WTC11 (cell line): ENCODE results near the gene MORN1. TPM values are rescaled to one million over a fixed set of nuclear protein-coding genes. Genes with fewer than 3 reads are reported as not detected.
A peak's percentile ranks its signal among the peaks of the same experiment; 100 is the strongest.

Experiments used
- ATAC-seq: fragments of 200-7000 bp; cut with Tn5 transposase; 2 replicates; pipeline ENCODE4 v1.10.0; 2021; ENCODE audit warnings: mild to moderate bottlenecking, moderate library complexity
- CTCF ChIA-PET: fragments of 300-600 bp; sonication (Branson Sonifier 250); formaldehyde crosslinking; loops from one replicate; lab custom pipeline; 2021; ENCODE audit warnings: antibody characterized with exemption; lab: Charles Lee
- POLR2A ChIA-PET: fragments of 350-600 bp; sonication (Branson Sonifier 250); formaldehyde crosslinking; loops from one replicate; lab custom pipeline; 2021; ENCODE audit warnings: antibody characterized with exemption; lab: Charles Lee
- DNase-seq: peaks from one replicate; pipeline ENCODE4 v3.0.0; 2021; ENCODE audit warnings: low spot score
- H3K27ac Mint-ChIP-seq: 2 replicates; pipeline ENCODE4 v1.8.0; 2021; ENCODE audit warnings: mixed read lengths
- H3K27me3 Mint-ChIP-seq: 2 replicates; pipeline ENCODE4 v1.8.0; 2021; ENCODE audit warnings: low read depth, mild to moderate bottlenecking, moderate library complexity, mixed read lengths
- H3K36me3 Mint-ChIP-seq: 2 replicates; pipeline ENCODE4 v1.8.0; 2021; ENCODE audit warnings: mixed read lengths
- H3K4me1 Mint-ChIP-seq: 2 replicates; pipeline ENCODE4 v1.8.0; 2022; ENCODE audit warnings: mixed read lengths
- H3K4me3 Mint-ChIP-seq: 2 replicates; pipeline ENCODE4 v1.8.0; 2021; ENCODE audit warnings: mild to moderate bottlenecking, moderate library complexity, mixed read lengths
- H3K9me3 Mint-ChIP-seq: 2 replicates; pipeline ENCODE4 v1.8.0; 2021; ENCODE audit warnings: mixed read lengths
- ATF1 ChIP-seq: sonication (generic); formaldehyde crosslinking; IDR thresholded peaks from 2 replicates; pipeline ENCODE4 v1.8.1; 2023; ENCODE audit warnings: mild to moderate bottlenecking, moderate library complexity, missing genetic modification reagents
- ETV6 ChIP-seq: sonication (generic); formaldehyde crosslinking; IDR thresholded peaks from 2 replicates; pipeline ENCODE4 v1.8.1; 2022; ENCODE audit warnings: mild to moderate bottlenecking, missing genetic modification reagents
- NFE2L1 ChIP-seq: sonication (generic); formaldehyde crosslinking; IDR thresholded peaks from 2 replicates; pipeline ENCODE4 v1.8.1; 2023; ENCODE audit warnings: missing genetic modification reagents
- NR3C1 ChIP-seq: sonication (generic); formaldehyde crosslinking; conservative IDR thresholded peaks from 2 replicates; pipeline ENCODE4 v1.8.1; 2023; ENCODE audit warnings: low read depth, mild to moderate bottlenecking, missing genetic modification reagents
- SMAD3 ChIP-seq: sonication (generic); formaldehyde crosslinking; IDR thresholded peaks from 2 replicates; pipeline ENCODE4 v1.8.0; 2022; ENCODE audit warnings: missing genetic modification reagents, mild to moderate bottlenecking, borderline replicate concordance
- SMAD4 ChIP-seq: sonication (generic); formaldehyde crosslinking; IDR thresholded peaks from 2 replicates; pipeline ENCODE4 v1.8.0; 2022; ENCODE audit warnings: mild to moderate bottlenecking, missing genetic modification reagents
- TEAD1 ChIP-seq: sonication (generic); formaldehyde crosslinking; IDR thresholded peaks from 2 replicates; pipeline ENCODE4 v1.8.0; 2022; ENCODE audit warnings: mild to moderate bottlenecking, missing genetic modification reagents
- TP53 ChIP-seq: sonication (generic); formaldehyde crosslinking; IDR thresholded peaks from 2 replicates; pipeline ENCODE4 v1.8.1; 2023; ENCODE audit warnings: mild to moderate bottlenecking, missing genetic modification reagents
- ZBTB21 ChIP-seq: sonication (generic); formaldehyde crosslinking; IDR thresholded peaks from 2 replicates; pipeline ENCODE4 v1.8.1; 2023; ENCODE audit warnings: mild to moderate bottlenecking, missing genetic modification reagents, borderline replicate concordance
- ZNF121 ChIP-seq: sonication (generic); formaldehyde crosslinking; IDR thresholded peaks from 2 replicates; pipeline ENCODE4 v1.8.0; 2023; ENCODE audit warnings: missing genetic modification reagents
- total RNA-seq: library from RNA; stranded (reverse); gene quantifications from 3 replicates; pipeline ENCODE4 v1.2.3, GENCODE V29; 2021
- TF ChIP-seq, protein P1 (sequence below): sonication (generic); formaldehyde crosslinking; IDR thresholded peaks from 2 replicates; pipeline ENCODE4 v1.8.1; 2023; ENCODE audit warnings: mild to moderate bottlenecking, missing genetic modification reagents
- TF ChIP-seq, protein P2 (sequence below): sonication (generic); formaldehyde crosslinking; IDR thresholded peaks from 2 replicates; pipeline ENCODE4 v1.8.0; 2023; ENCODE audit warnings: missing genetic modification reagents, mild to moderate bottlenecking, borderline replicate concordance
- TF ChIP-seq, protein P3 (sequence below): sonication (generic); formaldehyde crosslinking; IDR thresholded peaks from 2 replicates; pipeline ENCODE4 v1.8.1; 2023; ENCODE audit warnings: mild to moderate bottlenecking, missing genetic modification reagents, moderate library complexity
- TF ChIP-seq, protein P4 (sequence below): sonication (generic); formaldehyde crosslinking; IDR thresholded peaks from 2 replicates; pipeline ENCODE4 v1.8.0; 2023; ENCODE audit warnings: mild to moderate bottlenecking, missing genetic modification reagents
- TF ChIP-seq, protein P5 (sequence below): sonication (generic); formaldehyde crosslinking; IDR thresholded peaks from 2 replicates; pipeline ENCODE4 v1.8.0; 2022; ENCODE audit warnings: mild to moderate bottlenecking, missing genetic modification reagents

The MORN1 gene
- total RNA-seq, 1 experiment from 2014 or later = 14.5 TPM

DNA sequence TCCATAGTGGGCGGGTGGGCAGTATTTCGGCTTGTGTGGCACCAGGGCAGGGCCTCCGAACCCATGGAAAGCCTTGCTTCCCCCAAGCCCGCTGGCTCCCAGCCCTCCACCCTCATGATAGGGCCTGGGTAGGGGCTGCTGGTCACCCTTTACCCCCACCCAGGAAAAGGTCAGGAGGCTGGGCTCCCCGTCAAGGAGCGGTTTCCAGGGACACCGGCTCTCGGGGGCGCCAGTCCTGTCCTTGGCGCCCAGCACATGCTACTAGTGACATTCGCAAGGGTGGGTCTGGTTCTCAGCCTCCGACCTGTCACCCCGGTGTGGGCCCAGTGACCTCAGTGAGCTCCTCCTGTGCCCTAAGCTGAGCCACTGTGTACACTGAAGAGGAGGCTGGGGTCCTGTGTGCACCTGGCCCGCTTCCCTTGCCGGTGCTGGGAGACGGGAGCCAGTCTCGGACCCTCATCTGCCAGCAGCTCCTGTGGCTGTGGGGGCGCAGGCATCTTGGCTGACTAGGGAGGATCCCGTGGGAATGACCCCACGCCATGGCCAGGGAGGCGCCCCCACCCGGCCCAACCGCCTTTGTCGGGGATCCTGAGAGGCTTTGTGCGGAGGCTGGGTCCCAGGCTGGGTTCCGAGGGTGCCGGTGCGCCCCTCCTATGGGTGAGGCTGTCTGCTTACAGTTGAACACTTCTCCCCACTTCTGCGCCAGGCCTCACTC, 108.6 kb downstream of the MORN1 start:
- ChIA-PET POLR2A (no interaction called here), CTCF (interaction anchor here (0.5 to 1.5 kb wide), 2 partner anchors 32 to 40 kb away, joined by 3 read pairs; no protein-coding TSS in a partner anchor)
- DNase-seq (no peak), ATAC-seq (no peak)
- peaks cover 3% of the 10 kb centered on the region for H3K36me3 Mint-ChIP-seq
- H3K4me1 Mint-ChIP-seq = peaks cover 21% of the 10 kb centered on the region
- H3K9me3 Mint-ChIP-seq = no peaks in the 10 kb centered on the region
- no peaks in the 10 kb centered on the region for H3K27me3 Mint-ChIP-seq
- H3K27ac Mint-ChIP-seq = 0 out of 2 replicates have a peak overlapping the region, but pooled peaks have one; percentile 78
- no peak for TF ChIP-seq TP53 (CRISPR knock-in tag)
- TF ChIP-seq, protein P1, sequence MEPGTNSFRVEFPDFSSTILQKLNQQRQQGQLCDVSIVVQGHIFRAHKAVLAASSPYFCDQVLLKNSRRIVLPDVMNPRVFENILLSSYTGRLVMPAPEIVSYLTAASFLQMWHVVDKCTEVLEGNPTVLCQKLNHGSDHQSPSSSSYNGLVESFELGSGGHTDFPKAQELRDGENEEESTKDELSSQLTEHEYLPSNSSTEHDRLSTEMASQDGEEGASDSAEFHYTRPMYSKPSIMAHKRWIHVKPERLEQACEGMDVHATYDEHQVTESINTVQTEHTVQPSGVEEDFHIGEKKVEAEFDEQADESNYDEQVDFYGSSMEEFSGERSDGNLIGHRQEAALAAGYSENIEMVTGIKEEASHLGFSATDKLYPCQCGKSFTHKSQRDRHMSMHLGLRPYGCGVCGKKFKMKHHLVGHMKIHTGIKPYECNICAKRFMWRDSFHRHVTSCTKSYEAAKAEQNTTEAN (CRISPR knock-in tag) = no peak
- no peak for TF ChIP-seq SMAD4 (CRISPR knock-in tag)
- H3K4me3 Mint-ChIP-seq = no peak overlapping the region

DNA sequence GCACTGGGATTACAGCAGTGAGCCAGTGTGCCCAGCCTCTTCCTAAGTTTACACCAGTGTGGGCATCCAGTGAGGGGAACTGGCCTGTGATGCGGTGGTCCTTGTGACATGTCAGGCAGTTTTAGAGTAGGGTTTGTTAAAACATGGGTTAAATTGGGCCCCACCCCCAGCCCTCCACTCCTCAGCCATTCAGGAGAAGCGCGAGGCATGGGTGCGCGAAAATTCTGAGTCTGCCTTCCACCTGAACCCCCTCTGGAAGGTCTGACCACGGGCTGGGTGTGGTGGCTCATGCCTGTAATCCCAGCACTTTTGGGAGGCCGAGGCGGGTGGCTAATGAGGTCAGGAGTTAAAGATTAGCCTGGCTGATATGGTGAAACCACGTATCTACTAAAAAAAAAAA, 111.5 kb downstream of the MORN1 start:
- TF ChIP-seq, protein P2, sequence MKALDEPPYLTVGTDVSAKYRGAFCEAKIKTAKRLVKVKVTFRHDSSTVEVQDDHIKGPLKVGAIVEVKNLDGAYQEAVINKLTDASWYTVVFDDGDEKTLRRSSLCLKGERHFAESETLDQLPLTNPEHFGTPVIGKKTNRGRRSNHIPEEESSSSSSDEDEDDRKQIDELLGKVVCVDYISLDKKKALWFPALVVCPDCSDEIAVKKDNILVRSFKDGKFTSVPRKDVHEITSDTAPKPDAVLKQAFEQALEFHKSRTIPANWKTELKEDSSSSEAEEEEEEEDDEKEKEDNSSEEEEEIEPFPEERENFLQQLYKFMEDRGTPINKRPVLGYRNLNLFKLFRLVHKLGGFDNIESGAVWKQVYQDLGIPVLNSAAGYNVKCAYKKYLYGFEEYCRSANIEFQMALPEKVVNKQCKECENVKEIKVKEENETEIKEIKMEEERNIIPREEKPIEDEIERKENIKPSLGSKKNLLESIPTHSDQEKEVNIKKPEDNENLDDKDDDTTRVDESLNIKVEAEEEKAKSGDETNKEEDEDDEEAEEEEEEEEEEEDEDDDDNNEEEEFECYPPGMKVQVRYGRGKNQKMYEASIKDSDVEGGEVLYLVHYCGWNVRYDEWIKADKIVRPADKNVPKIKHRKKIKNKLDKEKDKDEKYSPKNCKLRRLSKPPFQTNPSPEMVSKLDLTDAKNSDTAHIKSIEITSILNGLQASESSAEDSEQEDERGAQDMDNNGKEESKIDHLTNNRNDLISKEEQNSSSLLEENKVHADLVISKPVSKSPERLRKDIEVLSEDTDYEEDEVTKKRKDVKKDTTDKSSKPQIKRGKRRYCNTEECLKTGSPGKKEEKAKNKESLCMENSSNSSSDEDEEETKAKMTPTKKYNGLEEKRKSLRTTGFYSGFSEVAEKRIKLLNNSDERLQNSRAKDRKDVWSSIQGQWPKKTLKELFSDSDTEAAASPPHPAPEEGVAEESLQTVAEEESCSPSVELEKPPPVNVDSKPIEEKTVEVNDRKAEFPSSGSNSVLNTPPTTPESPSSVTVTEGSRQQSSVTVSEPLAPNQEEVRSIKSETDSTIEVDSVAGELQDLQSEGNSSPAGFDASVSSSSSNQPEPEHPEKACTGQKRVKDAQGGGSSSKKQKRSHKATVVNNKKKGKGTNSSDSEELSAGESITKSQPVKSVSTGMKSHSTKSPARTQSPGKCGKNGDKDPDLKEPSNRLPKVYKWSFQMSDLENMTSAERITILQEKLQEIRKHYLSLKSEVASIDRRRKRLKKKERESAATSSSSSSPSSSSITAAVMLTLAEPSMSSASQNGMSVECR (CRISPR knock-in tag) = no peak
- TF ChIP-seq NR3C1 = no peak
- no peak for TF ChIP-seq SMAD3 (CRISPR knock-in tag)
- TF ChIP-seq, protein P3, sequence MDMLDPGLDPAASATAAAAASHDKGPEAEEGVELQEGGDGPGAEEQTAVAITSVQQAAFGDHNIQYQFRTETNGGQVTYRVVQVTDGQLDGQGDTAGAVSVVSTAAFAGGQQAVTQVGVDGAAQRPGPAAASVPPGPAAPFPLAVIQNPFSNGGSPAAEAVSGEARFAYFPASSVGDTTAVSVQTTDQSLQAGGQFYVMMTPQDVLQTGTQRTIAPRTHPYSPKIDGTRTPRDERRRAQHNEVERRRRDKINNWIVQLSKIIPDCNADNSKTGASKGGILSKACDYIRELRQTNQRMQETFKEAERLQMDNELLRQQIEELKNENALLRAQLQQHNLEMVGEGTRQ (CRISPR knock-in tag) = no peak
- Mint-ChIP-seq H3K36me3 (peaks cover 7% of the 10 kb centered on the region), H3K9me3 (no peaks in the 10 kb centered on the region), H3K27ac (peak overlapping the region; percentile 97), H3K4me1 (peaks cover 50% of the 10 kb centered on the region), H3K27me3 (no peaks in the 10 kb centered on the region), H3K4me3 (peak overlapping the region; percentile 8; the same call in 1 of the 2 replicates)
- ChIA-PET POLR2A (no interaction called here), CTCF (interaction anchor here (0.7 to 1.5 kb wide), 5 partner anchors 24 to 102 kb away, joined by 3 to 5 read pairs (median 4); no protein-coding TSS in a partner anchor)
- no peak for DNase-seq
- ATAC-seq = no peak

DNA sequence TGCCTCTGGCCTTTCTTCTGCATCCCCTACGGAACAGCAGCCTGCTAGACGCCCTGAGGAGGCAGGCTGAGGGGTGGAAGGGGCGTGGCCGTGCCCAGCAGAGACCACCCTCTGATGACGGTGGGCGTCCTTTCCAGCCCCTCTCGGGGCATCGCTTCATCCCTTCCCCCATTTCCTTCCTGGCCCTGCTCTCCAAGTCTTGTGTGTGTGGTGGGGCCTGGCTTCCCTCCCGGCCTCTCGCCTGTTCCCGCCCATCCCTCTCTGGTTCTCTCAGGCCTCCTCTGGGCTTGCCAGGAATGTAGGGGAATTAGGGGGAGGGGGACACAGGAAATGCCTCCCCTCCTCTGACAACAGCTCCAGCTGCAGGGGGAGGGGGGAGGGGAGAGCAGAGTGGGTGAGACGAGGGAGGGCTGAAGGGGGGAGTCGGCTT, 112.1 kb downstream of the MORN1 start:
- Mint-ChIP-seq H3K27ac (peak overlapping the region; percentile 97), H3K9me3 (no peaks in the 10 kb centered on the region), H3K4me3 (peak overlapping the region; percentile 50), H3K36me3 (peaks cover 7% of the 10 kb centered on the region), H3K27me3 (no peaks in the 10 kb centered on the region), H3K4me1 (peaks cover 50% of the 10 kb centered on the region)
- ChIA-PET POLR2A (interaction anchor here (0.6 to 0.7 kb wide), 2 partner anchors 31 to 76 kb away, joined by 3 read pairs; no protein-coding TSS in a partner anchor), CTCF (interaction anchor here (1.0 to 1.5 kb wide), 5 partner anchors 36 to 103 kb away, joined by 3 to 5 read pairs (median 4); partner anchors contain the start of gene FAAP20)
- ATAC-seq (peak; percentile 94), DNase-seq (peak; percentile 89)
- peak; percentile 85 for TF ChIP-seq ETV6 (CRISPR knock-in tag)
- no peak for TF ChIP-seq ATF1 (CRISPR knock-in tag)
- no peak; the same call in 1 of the 2 replicates for TF ChIP-seq SMAD3 (CRISPR knock-in tag)
- TF ChIP-seq, protein P4, sequence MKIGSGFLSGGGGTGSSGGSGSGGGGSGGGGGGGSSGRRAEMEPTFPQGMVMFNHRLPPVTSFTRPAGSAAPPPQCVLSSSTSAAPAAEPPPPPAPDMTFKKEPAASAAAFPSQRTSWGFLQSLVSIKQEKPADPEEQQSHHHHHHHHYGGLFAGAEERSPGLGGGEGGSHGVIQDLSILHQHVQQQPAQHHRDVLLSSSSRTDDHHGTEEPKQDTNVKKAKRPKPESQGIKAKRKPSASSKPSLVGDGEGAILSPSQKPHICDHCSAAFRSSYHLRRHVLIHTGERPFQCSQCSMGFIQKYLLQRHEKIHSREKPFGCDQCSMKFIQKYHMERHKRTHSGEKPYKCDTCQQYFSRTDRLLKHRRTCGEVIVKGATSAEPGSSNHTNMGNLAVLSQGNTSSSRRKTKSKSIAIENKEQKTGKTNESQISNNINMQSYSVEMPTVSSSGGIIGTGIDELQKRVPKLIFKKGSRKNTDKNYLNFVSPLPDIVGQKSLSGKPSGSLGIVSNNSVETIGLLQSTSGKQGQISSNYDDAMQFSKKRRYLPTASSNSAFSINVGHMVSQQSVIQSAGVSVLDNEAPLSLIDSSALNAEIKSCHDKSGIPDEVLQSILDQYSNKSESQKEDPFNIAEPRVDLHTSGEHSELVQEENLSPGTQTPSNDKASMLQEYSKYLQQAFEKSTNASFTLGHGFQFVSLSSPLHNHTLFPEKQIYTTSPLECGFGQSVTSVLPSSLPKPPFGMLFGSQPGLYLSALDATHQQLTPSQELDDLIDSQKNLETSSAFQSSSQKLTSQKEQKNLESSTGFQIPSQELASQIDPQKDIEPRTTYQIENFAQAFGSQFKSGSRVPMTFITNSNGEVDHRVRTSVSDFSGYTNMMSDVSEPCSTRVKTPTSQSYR (CRISPR knock-in tag) = peak; percentile 99
- no peak for TF ChIP-seq NFE2L1 (CRISPR knock-in tag)
- TF ChIP-seq, protein P5, sequence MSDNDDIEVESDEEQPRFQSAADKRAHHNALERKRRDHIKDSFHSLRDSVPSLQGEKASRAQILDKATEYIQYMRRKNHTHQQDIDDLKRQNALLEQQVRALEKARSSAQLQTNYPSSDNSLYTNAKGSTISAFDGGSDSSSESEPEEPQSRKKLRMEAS = peak; percentile 76
- TF ChIP-seq TEAD1 (CRISPR knock-in tag) = peak; percentile 97; the same call in 1 of the 2 replicates
- TF ChIP-seq, protein P2 (CRISPR knock-in tag) = no peak
- TF ChIP-seq ZBTB21 (CRISPR knock-in tag) = peak; percentile 79; the same call in 1 of the 2 replicates
- TF ChIP-seq ZNF121 (CRISPR knock-in tag) = no peak
